Glutamatergic neuron (in vitro differentiated cells): ENCODE measurements around the gene CCP110. TPM values are rescaled to one million over a fixed set of nuclear protein-coding genes. Genes with fewer than 3 reads are reported as not detected.
A peak's percentile ranks its signal among the peaks of the same experiment; 100 is the strongest.

Experiments used
- DNase-seq: peaks from one replicate; pipeline ENCODE4 v3.0.0; 2022
- H3K27ac Mint-ChIP-seq: one replicate; pipeline ENCODE4 v1.8.0; 2020; ENCODE audit warnings: mild to moderate bottlenecking, mixed read lengths, inconsistent platforms; ENCODE audit not compliant: unreplicated experiment
- H3K27me3 Mint-ChIP-seq: one replicate; pipeline ENCODE4 v1.8.0; 2020; ENCODE audit warnings: mild to moderate bottlenecking, moderate library complexity, mixed read lengths, inconsistent platforms; ENCODE audit not compliant: unreplicated experiment
- H3K36me3 Mint-ChIP-seq: one replicate; pipeline ENCODE4 v1.8.0; 2020; ENCODE audit warnings: mild to moderate bottlenecking, mixed read lengths, inconsistent platforms; ENCODE audit not compliant: unreplicated experiment
- H3K4me1 Mint-ChIP-seq: one replicate; pipeline ENCODE4 v1.8.0; 2020; ENCODE audit warnings: mild to moderate bottlenecking, low read depth, mixed read lengths, inconsistent platforms; ENCODE audit not compliant: unreplicated experiment
- H3K4me3 Mint-ChIP-seq: one replicate; pipeline ENCODE4 v1.8.0; 2020; ENCODE audit warnings: mild to moderate bottlenecking, mixed read lengths, inconsistent platforms; ENCODE audit not compliant: unreplicated experiment
- H3K9me3 Mint-ChIP-seq: one replicate; pipeline ENCODE4 v1.8.0; 2020; ENCODE audit warnings: mild to moderate bottlenecking, moderate library complexity, mixed read lengths, inconsistent platforms; ENCODE audit not compliant: unreplicated experiment
- CTCF ChIP-seq: fragments of 200-600 bp; sonication (generic); IDR thresholded peaks from one replicate; pipeline ENCODE4 v1.5.0; 2021; ENCODE audit not compliant: partially characterized antibody, unreplicated experiment
- total RNA-seq: library from RNA; stranded (reverse); fragmentation: NEBNext Ultra II Directional; extraction: Animal tissue kit (Norgen Biotek cat#: 25700); gene quantifications from one replicate; pipeline ENCODE4 v1.2.1, GENCODE V29; 2021; ENCODE audit not compliant: unreplicated experiment

The CCP110 gene
- total RNA-seq, 1 donor from 2014 or later, result 19.7 TPM

- no peak overlapping the region for H3K27ac Mint-ChIP-seq
- H3K36me3 Mint-ChIP-seq, result no peaks in the 10 kb centered on the region
- H3K9me3 Mint-ChIP-seq, result no peaks in the 10 kb centered on the region
- no peak overlapping the region for H3K4me3 Mint-ChIP-seq
- H3K4me1 Mint-ChIP-seq, result no peaks in the 10 kb centered on the region
- TF ChIP-seq CTCF, result no peak
- H3K27me3 Mint-ChIP-seq, result no peaks in the 10 kb centered on the region
- DNase-seq, result no peak
These were observed 24.7 kb upstream of the CCP110 start for GRCh38 chr16:19499006-19499405.

GRCh38 chr16:19499481-19499880, 24.3 kb upstream of the CCP110 start:
- DNase-seq, result no peak
- no peaks in the 10 kb centered on the region for H3K36me3 Mint-ChIP-seq
- no peaks in the 10 kb centered on the region for H3K4me1 Mint-ChIP-seq
- no peak overlapping the region for H3K27ac Mint-ChIP-seq
- H3K27me3 Mint-ChIP-seq, result no peaks in the 10 kb centered on the region
- no peak overlapping the region for H3K4me3 Mint-ChIP-seq
- no peaks in the 10 kb centered on the region for H3K9me3 Mint-ChIP-seq
- TF ChIP-seq CTCF, result no peak

GRCh38 chr16:19502395-19503131, 21.2 kb upstream of the CCP110 start:
- peak; percentile 92 for TF ChIP-seq CTCF
- Mint-ChIP-seq H3K4me3 (no peak overlapping the region), H3K36me3 (no peaks in the 10 kb centered on the region), H3K4me1 (no peaks in the 10 kb centered on the region), H3K27ac (no peak overlapping the region), H3K27me3 (no peaks in the 10 kb centered on the region), H3K9me3 (no peaks in the 10 kb centered on the region)
- DNase-seq, result peak; percentile 79

- DNase-seq, result no peak
- no peaks in the 10 kb centered on the region for H3K36me3 Mint-ChIP-seq
- TF ChIP-seq CTCF, result no peak
- H3K4me1 Mint-ChIP-seq, result no peaks in the 10 kb centered on the region
- no peaks in the 10 kb centered on the region for H3K27me3 Mint-ChIP-seq
- no peak overlapping the region for H3K27ac Mint-ChIP-seq
- H3K9me3 Mint-ChIP-seq, result no peaks in the 10 kb centered on the region
- no peak overlapping the region for H3K4me3 Mint-ChIP-seq
These were observed 20.2 kb upstream of the CCP110 start for GRCh38 chr16:19503461-19504075.
